ENCODE results near the gene OLFML3.

Gene OLFML3, protein sequence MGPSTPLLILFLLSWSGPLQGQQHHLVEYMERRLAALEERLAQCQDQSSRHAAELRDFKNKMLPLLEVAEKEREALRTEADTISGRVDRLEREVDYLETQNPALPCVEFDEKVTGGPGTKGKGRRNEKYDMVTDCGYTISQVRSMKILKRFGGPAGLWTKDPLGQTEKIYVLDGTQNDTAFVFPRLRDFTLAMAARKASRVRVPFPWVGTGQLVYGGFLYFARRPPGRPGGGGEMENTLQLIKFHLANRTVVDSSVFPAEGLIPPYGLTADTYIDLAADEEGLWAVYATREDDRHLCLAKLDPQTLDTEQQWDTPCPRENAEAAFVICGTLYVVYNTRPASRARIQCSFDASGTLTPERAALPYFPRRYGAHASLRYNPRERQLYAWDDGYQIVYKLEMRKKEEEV

GRCh38 chr1:113978863-113979702 is at the start of gene OLFML3:
OLFML3 (plus strand) TSS chr1:113979474; CDS start chr1:113979517, 43 bp downstream.
- H3K4me3 Mint-ChIP-seq = no peak within 1 kb of the TSS
- peaks cover 14% of the 10 kb centered on the region for H3K36me3 Mint-ChIP-seq
- ATAC-seq = no peak
- no peaks in the 10 kb centered on the region for H3K9me3 Mint-ChIP-seq
- peaks cover 7% of the 10 kb centered on the region for H3K4me1 Mint-ChIP-seq
- no peak within 1 kb of the TSS for H3K27ac Mint-ChIP-seq
- H3K27me3 Mint-ChIP-seq = no peaks in the 10 kb centered on the region

GRCh38 chr1:113929750-113930498 is 49.4 kb upstream of the OLFML3 start:
- H3K27me3 Mint-ChIP-seq = no peaks in the 10 kb centered on the region
- peak overlapping the region; percentile 88 for H3K4me3 Mint-ChIP-seq
- peak; percentile 78 for ATAC-seq
- H3K9me3 Mint-ChIP-seq = no peaks in the 10 kb centered on the region
- H3K36me3 Mint-ChIP-seq = peaks cover 11% of the 10 kb centered on the region
- H3K27ac Mint-ChIP-seq = peak overlapping the region; percentile 94
- H3K4me1 Mint-ChIP-seq = peaks cover 55% of the 10 kb centered on the region

DNA sequence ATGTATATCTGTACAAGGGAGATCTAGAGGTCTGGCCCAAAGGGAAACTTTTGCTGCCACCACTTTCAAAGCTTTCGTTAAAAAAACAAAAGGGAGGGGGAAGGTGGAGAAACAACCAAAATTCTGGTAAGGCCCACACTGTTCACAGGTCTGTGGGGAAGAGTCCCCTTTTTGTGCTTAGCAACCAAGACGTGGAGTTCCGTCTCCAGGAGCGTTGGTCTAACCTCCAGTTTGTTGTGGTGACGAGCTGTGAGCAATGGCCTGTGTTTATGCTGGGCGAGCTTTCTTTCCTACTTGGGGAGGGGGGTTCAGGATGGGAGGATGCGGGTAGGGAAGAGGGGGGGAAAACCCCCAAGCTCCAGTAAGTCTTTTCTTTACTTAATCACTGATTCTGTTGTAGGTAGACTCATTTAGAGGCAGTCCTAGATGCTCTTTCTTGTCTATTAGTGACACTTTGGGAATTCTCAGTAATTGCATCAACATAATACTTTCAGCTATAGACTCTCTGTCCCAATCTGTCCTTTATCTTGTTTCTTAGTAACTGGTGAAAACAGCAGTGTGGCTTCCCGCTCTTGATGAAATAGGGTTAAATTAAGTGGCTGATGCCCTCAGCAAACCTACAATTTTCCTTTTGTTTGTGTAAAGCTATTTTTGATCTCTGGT is 48.6 kb upstream of the OLFML3 start:
- H3K4me1 Mint-ChIP-seq = peaks cover 55% of the 10 kb centered on the region
- no peaks in the 10 kb centered on the region for H3K9me3 Mint-ChIP-seq
- peak overlapping the region; percentile 88 for H3K4me3 Mint-ChIP-seq
- H3K36me3 Mint-ChIP-seq = peaks cover 11% of the 10 kb centered on the region
- no peaks in the 10 kb centered on the region for H3K27me3 Mint-ChIP-seq
- peak overlapping the region; percentile 94 for H3K27ac Mint-ChIP-seq
- ATAC-seq = peak; percentile 20

DNA sequence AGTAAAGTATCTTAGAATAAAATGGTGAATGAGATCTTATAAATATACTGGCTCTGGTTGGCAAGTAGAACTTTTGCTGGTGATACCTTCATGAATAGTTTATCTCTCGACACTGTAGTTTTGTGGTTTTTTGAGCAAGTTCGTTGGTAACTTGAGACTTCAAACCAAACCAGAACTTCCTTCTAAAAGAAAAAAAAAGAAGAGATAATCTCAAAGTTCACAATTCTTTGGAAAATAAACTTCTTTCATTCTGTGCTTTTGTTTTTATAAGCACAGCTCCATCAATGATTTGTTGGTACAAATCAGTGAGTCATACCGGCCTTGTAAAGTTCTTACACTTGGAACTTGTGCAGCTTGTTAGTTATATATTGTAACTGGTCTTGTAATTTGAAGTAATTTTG is 47.8 kb upstream of the OLFML3 start:
- H3K27ac Mint-ChIP-seq = peak overlapping the region; percentile 94
- no peaks in the 10 kb centered on the region for H3K27me3 Mint-ChIP-seq
- peaks cover 11% of the 10 kb centered on the region for H3K36me3 Mint-ChIP-seq
- ATAC-seq = no peak
- no peaks in the 10 kb centered on the region for H3K9me3 Mint-ChIP-seq
- H3K4me1 Mint-ChIP-seq = peaks cover 55% of the 10 kb centered on the region
- peak overlapping the region; percentile 88 for H3K4me3 Mint-ChIP-seq

DNA sequence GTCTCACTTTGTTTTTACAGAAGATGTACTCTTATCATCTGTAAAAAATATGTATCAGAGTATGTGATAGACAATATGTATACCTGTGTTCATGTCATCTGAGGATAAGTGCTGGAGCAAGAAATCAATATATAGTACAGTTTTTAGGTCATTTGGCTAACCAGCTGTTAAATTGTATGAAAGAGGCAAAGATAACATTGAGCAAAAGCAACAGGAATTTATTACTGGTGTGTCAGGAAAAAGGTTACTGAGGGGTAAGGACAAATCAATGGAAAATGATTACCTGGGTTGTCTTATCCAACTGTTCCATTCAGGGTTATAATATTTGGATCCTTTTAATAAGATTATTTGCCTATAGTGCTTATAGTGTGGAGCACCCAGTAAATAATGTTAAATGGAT is 45.3 kb upstream of the OLFML3 start:
- no peak for ATAC-seq
- H3K4me3 Mint-ChIP-seq = no peak overlapping the region
- no peaks in the 10 kb centered on the region for H3K9me3 Mint-ChIP-seq
- H3K4me1 Mint-ChIP-seq = peaks cover 63% of the 10 kb centered on the region
- H3K27ac Mint-ChIP-seq = no peak overlapping the region
- no peaks in the 10 kb centered on the region for H3K27me3 Mint-ChIP-seq
- peaks cover 11% of the 10 kb centered on the region for H3K36me3 Mint-ChIP-seq

- no peak for ATAC-seq
- Mint-ChIP-seq H3K9me3 (no peaks in the 10 kb centered on the region), H3K27me3 (no peaks in the 10 kb centered on the region), H3K27ac (no peak overlapping the region), H3K36me3 (peaks cover 11% of the 10 kb centered on the region), H3K4me3 (no peak overlapping the region), H3K4me1 (peaks cover 68% of the 10 kb centered on the region)
Observed at GRCh38 chr1:113934511-113935055, 44.7 kb upstream of the OLFML3 start.

DNA sequence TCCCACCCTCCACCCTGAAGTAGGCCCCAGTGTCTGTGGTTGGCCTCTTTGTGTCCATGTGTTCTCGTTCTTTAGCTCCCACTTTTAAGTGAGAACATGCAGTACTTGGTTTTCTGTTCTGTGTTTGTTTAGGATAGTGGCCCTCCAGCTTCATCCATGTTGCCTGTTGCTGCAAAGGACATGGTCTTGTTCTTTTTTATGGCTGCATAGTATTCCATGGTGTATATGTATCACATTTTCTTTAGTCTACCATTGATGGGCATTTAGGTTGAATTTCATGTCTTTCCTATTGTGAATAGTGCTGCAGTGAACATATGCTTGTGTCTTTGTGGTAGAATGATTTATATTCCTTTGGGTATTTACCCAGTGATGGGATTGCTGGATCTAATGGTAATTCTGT is 44.1 kb upstream of the OLFML3 start:
- H3K36me3 Mint-ChIP-seq = peaks cover 11% of the 10 kb centered on the region
- H3K27ac Mint-ChIP-seq = no peak overlapping the region
- no peaks in the 10 kb centered on the region for H3K9me3 Mint-ChIP-seq
- no peak for ATAC-seq
- no peak overlapping the region for H3K4me3 Mint-ChIP-seq
- peaks cover 73% of the 10 kb centered on the region for H3K4me1 Mint-ChIP-seq
- no peaks in the 10 kb centered on the region for H3K27me3 Mint-ChIP-seq

DNA sequence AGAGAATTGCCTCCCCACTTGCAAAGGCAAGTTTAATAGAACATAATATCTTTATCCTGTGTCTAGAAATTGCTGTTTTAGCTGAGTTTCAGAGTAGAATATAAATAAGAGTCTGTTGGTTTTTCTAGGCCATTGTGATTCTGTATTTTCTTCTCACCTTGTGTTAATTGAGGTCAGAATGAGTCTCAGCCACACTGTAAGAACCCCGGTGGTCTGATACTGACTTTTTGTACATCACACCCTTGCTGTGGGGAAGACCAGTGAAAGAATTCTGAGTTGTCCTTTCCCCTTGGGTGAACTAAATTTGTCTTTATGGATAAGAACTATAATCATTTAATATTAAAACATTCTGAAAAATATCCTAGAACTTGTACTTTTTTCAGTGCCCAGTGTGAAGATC is 43.3 kb upstream of the OLFML3 start:
- Mint-ChIP-seq H3K4me3 (no peak overlapping the region), H3K36me3 (peaks cover 19% of the 10 kb centered on the region), H3K4me1 (peaks cover 73% of the 10 kb centered on the region), H3K27ac (no peak overlapping the region), H3K9me3 (no peaks in the 10 kb centered on the region), H3K27me3 (no peaks in the 10 kb centered on the region)
- ATAC-seq = no peak

GRCh38 chr1:113937146-113937545 is 42.1 kb upstream of the OLFML3 start:
- H3K4me3 Mint-ChIP-seq = no peak overlapping the region
- ATAC-seq = no peak
- H3K4me1 Mint-ChIP-seq = peaks cover 63% of the 10 kb centered on the region
- H3K27me3 Mint-ChIP-seq = no peaks in the 10 kb centered on the region
- peak overlapping the region; percentile 41 for H3K27ac Mint-ChIP-seq
- peaks cover 19% of the 10 kb centered on the region for H3K36me3 Mint-ChIP-seq
- H3K9me3 Mint-ChIP-seq = no peaks in the 10 kb centered on the region

DNA sequence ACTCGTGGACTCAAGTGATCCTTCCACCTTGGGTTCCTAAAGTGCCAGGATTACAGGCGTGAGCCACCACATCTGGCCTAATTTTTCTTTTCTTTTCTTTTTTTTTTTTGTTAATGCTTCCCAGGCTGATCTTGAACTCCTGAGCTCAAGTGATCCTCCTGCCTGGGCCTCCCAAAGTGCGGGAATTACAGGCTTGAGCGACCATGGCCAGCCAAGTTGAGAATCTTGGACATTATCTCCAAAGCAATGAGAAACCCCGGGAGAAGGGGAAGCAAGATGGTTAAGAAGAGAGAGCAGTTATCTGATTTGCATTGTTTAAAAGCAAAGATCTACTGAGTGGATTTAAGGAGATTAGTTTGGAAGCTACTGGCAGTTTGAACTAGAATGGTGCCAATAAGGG is 41.1 kb upstream of the OLFML3 start:
- Mint-ChIP-seq H3K4me3 (no peak overlapping the region), H3K27ac (peak overlapping the region; percentile 41), H3K36me3 (peaks cover 18% of the 10 kb centered on the region), H3K9me3 (peaks cover 2% of the 10 kb centered on the region), H3K27me3 (no peaks in the 10 kb centered on the region), H3K4me1 (peaks cover 56% of the 10 kb centered on the region)
- no peak for ATAC-seq

DNA sequence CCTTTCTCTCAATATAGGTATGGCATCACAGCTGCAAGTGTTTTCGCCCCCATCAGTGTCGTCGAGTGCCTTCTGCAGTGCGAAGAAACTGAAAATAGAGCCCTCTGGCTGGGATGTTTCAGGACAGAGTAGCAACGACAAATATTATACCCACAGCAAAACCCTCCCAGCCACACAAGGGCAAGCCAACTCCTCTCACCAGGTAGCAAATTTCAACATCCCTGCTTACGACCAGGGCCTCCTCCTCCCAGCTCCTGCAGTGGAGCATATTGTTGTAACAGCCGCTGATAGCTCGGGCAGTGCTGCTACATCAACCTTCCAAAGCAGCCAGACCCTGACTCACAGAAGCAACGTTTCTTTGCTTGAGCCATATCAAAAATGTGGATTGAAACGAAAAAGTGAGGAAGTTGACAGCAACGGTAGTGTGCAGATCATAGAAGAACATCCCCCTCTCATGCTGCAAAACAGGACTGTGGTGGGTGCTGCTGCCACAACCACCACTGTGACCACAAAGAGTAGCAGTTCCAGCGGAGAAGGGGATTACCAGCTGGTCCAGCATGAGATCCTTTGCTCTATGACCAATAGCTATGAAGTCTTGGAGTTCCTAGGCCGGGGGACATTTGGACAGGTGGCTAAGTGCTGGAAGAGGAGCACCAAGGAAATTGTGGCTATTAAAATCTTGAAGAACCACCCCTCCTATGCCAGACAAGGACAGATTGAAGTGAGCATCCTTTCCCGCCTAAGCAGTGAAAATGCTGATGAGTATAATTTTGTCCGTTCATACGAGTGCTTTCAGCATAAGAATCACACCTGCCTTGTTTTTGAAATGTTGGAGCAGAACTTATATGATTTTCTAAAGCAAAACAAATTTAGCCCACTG is 38.7 kb upstream of the OLFML3 start:
- Mint-ChIP-seq H3K27ac (peak overlapping the region; percentile 41), H3K9me3 (peaks cover 8% of the 10 kb centered on the region), H3K4me1 (peaks cover 57% of the 10 kb centered on the region), H3K27me3 (no peaks in the 10 kb centered on the region), H3K36me3 (peaks cover 28% of the 10 kb centered on the region), H3K4me3 (no peak overlapping the region)
- ATAC-seq = peak; percentile 70

DNA sequence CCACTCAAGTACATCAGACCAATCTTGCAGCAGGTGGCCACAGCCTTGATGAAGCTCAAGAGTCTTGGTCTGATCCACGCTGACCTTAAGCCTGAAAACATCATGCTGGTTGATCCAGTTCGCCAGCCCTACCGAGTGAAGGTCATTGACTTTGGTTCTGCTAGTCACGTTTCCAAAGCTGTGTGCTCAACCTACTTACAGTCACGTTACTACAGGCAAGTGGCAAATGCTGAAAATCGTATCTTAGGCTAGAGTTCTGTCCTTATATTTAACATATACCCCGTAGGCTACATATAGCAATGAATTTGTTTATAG is 38.1 kb upstream of the OLFML3 start:
- no peaks in the 10 kb centered on the region for H3K27me3 Mint-ChIP-seq
- peaks cover 63% of the 10 kb centered on the region for H3K4me1 Mint-ChIP-seq
- no peak overlapping the region for H3K4me3 Mint-ChIP-seq
- no peak for ATAC-seq
- peaks cover 29% of the 10 kb centered on the region for H3K36me3 Mint-ChIP-seq
- H3K9me3 Mint-ChIP-seq = peaks cover 8% of the 10 kb centered on the region
- no peak overlapping the region for H3K27ac Mint-ChIP-seq

- Mint-ChIP-seq H3K27ac (no peak overlapping the region), H3K36me3 (peaks cover 29% of the 10 kb centered on the region), H3K4me1 (peaks cover 70% of the 10 kb centered on the region), H3K27me3 (no peaks in the 10 kb centered on the region), H3K9me3 (peaks cover 8% of the 10 kb centered on the region), H3K4me3 (no peak overlapping the region)
- no peak for ATAC-seq
Observed at GRCh38 chr1:113942527-113942926, 36.7 kb upstream of the OLFML3 start.
